ENCODE measurements around the gene ZNF385A.

The ZNF385A gene

DNA sequence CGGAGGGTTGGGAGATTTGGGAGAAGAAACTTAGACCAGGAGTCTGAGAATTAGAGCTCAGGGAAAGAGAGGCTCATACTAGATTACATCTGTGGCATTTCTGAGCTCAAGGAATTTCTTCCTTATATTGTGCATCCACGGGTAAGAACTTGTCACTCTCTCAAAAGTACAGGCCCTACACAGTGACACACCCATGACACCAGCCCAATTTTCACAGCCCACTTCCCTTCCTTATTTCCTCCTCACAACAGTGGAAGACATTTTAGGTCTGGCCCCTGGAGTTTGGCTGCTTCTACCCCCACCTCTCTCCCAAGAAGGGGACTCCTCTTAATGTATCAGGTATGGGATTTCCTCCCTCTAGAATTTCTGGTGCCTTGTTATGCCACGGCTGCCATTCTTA lies 9.2 kb upstream of the ZNF385A start:
- no CpG with 5 or more reads among the region's 3 CpGs for WGBS (ENCODE audit: extremely low coverage, insufficient coverage, insufficient read length)
- Histone ChIP-seq H3K27me3 (ENCODE audit: insufficient read depth, low read length) (no peaks in the 10 kb centered on the region), H2BK5ac (ENCODE audit: low read depth, low read length, poor library complexity) (no peak overlapping the region), H3K4me2 (ENCODE audit: low read length) (no peak overlapping the region), H3K18ac (ENCODE audit: low read length) (no peak overlapping the region), H3K79me2 (ENCODE audit: control insufficient read depth, insufficient read depth, low read length, poor library complexity) (peaks cover 7% of the 10 kb centered on the region), H3K4me3 (ENCODE audit: low read depth, low read length) (no peak overlapping the region), H3K27ac (ENCODE audit: low read depth, low read length) (no peak overlapping the region), H2BK12ac (ENCODE audit: low read length) (no peak overlapping the region), H3K9ac (ENCODE audit: low read length) (no peak overlapping the region), H3K14ac (ENCODE audit: low read length) (no peak overlapping the region), H3K36me3 (ENCODE audit: control insufficient read depth in 1 of 2, insufficient read depth in 2 of 2, low read length in 2 of 2) (peaks cover 26 to 34% of the 10 kb centered on the region in 2 experiments), H3K23ac (ENCODE audit: low read length) (no peak overlapping the region), H4K12ac (ENCODE audit: low read depth, low read length) (no peak overlapping the region), H4K91ac (ENCODE audit: low read depth, low read length) (no peak overlapping the region), H3K4ac (ENCODE audit: low read depth, low read length) (no peak overlapping the region), H3K4me1 (ENCODE audit: control insufficient read depth in 1 of 2, insufficient read depth in 2 of 2, low read length in 2 of 2) (peaks cover 16 to 25% of the 10 kb centered on the region in 2 experiments), H3K79me1 (ENCODE audit: low read length) (peaks cover 18% of the 10 kb centered on the region), H2BK120ac (ENCODE audit: insufficient read depth, low read length, poor library complexity) (no peak overlapping the region), H2AK5ac (ENCODE audit: low read length) (no peak overlapping the region), H4K8ac (ENCODE audit: low read depth, low read length) (no peak overlapping the region), H2AFZ (ENCODE audit: insufficient read depth, low read length, poor library complexity) (no peak overlapping the region), H3K9me3 (ENCODE audit: insufficient read depth, low read depth, low read length) (no peaks in the 10 kb centered on the region)
- peak in 1 of 2 donors; percentile 56 for DNase-seq

DNA sequence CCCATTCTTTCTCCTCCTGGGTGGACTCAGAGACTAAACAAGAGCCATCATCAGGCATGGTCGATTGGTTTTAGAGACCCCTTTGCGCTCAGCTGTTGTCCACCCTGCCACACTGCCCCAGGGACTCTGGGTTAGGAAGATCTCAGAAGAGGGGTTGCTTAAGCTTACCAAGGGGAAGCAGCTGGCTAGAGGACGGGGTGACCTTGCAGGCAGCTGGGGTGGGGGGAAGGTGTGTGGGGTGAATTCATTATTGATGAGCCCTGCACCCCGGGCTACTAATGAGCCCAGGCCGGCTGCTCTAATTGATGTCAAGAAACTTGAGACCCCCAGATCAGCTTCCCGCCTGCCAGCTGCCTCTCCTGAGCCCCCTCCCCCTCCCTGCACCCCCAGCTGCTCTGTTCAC lies 8.7 kb upstream of the ZNF385A start:
- H3K9me3 ChIP-seq (ENCODE audit: insufficient read depth, low read depth, low read length), result no peaks in the 10 kb centered on the region
- no peak overlapping the region for H3K4ac ChIP-seq (ENCODE audit: low read depth, low read length)
- H4K91ac ChIP-seq (ENCODE audit: low read depth, low read length), result no peak overlapping the region
- no peak overlapping the region for H3K4me3 ChIP-seq (ENCODE audit: low read depth, low read length)
- H2AK5ac ChIP-seq (ENCODE audit: low read length), result no peak overlapping the region
- peaks cover 23% of the 10 kb centered on the region for H3K79me1 ChIP-seq (ENCODE audit: low read length)
- H2AFZ ChIP-seq (ENCODE audit: insufficient read depth, low read length, poor library complexity), result no peak overlapping the region
- H3K27me3 ChIP-seq (ENCODE audit: insufficient read depth, low read length), result no peaks in the 10 kb centered on the region
- H2BK12ac ChIP-seq (ENCODE audit: low read length), result no peak overlapping the region
- no peak overlapping the region for H3K9ac ChIP-seq (ENCODE audit: low read length)
- H3K4me1 ChIP-seq (ENCODE audit: control insufficient read depth in 1 of 2, insufficient read depth in 2 of 2, low read length in 2 of 2), result peaks cover 21 to 31% of the 10 kb centered on the region in 2 experiments
- H2BK120ac ChIP-seq (ENCODE audit: insufficient read depth, low read length, poor library complexity), result no peak overlapping the region
- H3K4me2 ChIP-seq (ENCODE audit: low read length), result no peak overlapping the region
- no peak overlapping the region for H4K8ac ChIP-seq (ENCODE audit: low read depth, low read length)
- H2BK5ac ChIP-seq (ENCODE audit: low read depth, low read length, poor library complexity), result no peak overlapping the region
- no peak overlapping the region for H3K14ac ChIP-seq (ENCODE audit: low read length)
- H3K36me3 ChIP-seq (ENCODE audit: control insufficient read depth in 1 of 2, insufficient read depth in 2 of 2, low read length in 2 of 2), result peaks cover 22 to 31% of the 10 kb centered on the region in 2 experiments
- no peak overlapping the region for H3K27ac ChIP-seq (ENCODE audit: low read depth, low read length)
- H3K18ac ChIP-seq (ENCODE audit: low read length), result no peak overlapping the region
- no peak overlapping the region for H4K12ac ChIP-seq (ENCODE audit: low read depth, low read length)
- peaks cover 7% of the 10 kb centered on the region for H3K79me2 ChIP-seq (ENCODE audit: control insufficient read depth, insufficient read depth, low read length, poor library complexity)
- no CpG with 5 or more reads among the region's 6 CpGs for WGBS (ENCODE audit: extremely low coverage, insufficient coverage, insufficient read length)
- no peak for DNase-seq
- no peak overlapping the region for H3K23ac ChIP-seq (ENCODE audit: low read length)

DNA sequence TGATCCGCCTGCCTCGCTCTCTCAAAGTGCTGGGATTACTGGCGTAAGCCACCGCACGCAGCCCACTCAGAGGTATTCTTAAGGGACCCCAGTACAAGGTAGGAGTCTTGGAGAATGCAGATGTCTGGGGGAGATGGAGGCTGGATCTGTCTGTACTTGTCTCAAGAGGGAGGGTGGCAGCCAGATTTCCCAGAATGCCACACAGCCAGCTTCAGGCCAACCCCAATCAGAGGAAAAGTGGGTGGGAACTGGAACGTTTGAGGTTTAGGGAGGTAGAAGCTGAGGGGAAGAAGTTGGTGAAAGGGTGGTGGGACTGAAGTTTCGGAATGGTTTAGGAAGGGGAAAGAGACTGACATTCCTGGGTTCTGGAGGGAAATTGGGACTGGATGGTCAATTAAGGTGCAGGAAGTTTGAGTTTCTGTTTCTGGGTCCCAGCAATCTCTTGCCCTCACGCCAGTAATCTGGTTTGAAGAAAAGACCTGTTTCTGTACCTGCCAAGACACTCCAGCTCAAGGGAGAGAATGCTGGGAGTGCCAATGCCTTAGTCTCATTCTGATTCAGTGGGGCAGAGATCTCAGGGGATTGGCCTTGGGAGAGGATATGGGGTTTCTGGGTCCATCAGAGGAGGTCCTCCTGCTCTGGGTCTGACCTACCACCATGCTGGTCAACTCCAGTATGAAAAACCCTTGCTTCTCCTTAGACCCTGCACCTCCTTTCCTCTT lies 8.1 kb upstream of the ZNF385A start:
- H3K79me2 ChIP-seq (ENCODE audit: control insufficient read depth, insufficient read depth, low read length, poor library complexity), result peaks cover 7% of the 10 kb centered on the region
- no peaks in the 10 kb centered on the region for H3K9me3 ChIP-seq (ENCODE audit: insufficient read depth, low read depth, low read length)
- no peaks in the 10 kb centered on the region for H3K27me3 ChIP-seq (ENCODE audit: insufficient read depth, low read length)
- no peak for DNase-seq
- H3K36me3 ChIP-seq (ENCODE audit: control insufficient read depth in 1 of 2, insufficient read depth in 2 of 2, low read length in 2 of 2), result peaks cover 19 to 26% of the 10 kb centered on the region in 2 experiments
- H2AFZ ChIP-seq (ENCODE audit: insufficient read depth, low read length, poor library complexity), result no peak overlapping the region
- H3K18ac ChIP-seq (ENCODE audit: low read length), result no peak overlapping the region
- peaks cover 28% of the 10 kb centered on the region for H3K79me1 ChIP-seq (ENCODE audit: low read length)
- no peak overlapping the region for H3K4me2 ChIP-seq (ENCODE audit: low read length)
- H4K8ac ChIP-seq (ENCODE audit: low read depth, low read length), result no peak overlapping the region
- H4K91ac ChIP-seq (ENCODE audit: low read depth, low read length), result no peak overlapping the region
- no peak overlapping the region for H2BK120ac ChIP-seq (ENCODE audit: insufficient read depth, low read length, poor library complexity)
- H2BK5ac ChIP-seq (ENCODE audit: low read depth, low read length, poor library complexity), result no peak overlapping the region
- H2BK12ac ChIP-seq (ENCODE audit: low read length), result peak overlapping the region; percentile 27
- no peak overlapping the region for H3K9ac ChIP-seq (ENCODE audit: low read length)
- 100% methylated on average over 2 of the region's 8 CpGs for WGBS (ENCODE audit: extremely low coverage, insufficient coverage, insufficient read length)
- H3K4ac ChIP-seq (ENCODE audit: low read depth, low read length), result no peak overlapping the region
- no peak overlapping the region for H3K27ac ChIP-seq (ENCODE audit: low read depth, low read length)
- no peak overlapping the region for H3K4me3 ChIP-seq (ENCODE audit: low read depth, low read length)
- no peak overlapping the region for H2AK5ac ChIP-seq (ENCODE audit: low read length)
- H4K12ac ChIP-seq (ENCODE audit: low read depth, low read length), result no peak overlapping the region
- no peak overlapping the region for H3K14ac ChIP-seq (ENCODE audit: low read length)
- H3K23ac ChIP-seq (ENCODE audit: low read length), result no peak overlapping the region
- peaks cover 25 to 35% of the 10 kb centered on the region in 2 experiments for H3K4me1 ChIP-seq (ENCODE audit: control insufficient read depth in 1 of 2, insufficient read depth in 2 of 2, low read length in 2 of 2)

DNA sequence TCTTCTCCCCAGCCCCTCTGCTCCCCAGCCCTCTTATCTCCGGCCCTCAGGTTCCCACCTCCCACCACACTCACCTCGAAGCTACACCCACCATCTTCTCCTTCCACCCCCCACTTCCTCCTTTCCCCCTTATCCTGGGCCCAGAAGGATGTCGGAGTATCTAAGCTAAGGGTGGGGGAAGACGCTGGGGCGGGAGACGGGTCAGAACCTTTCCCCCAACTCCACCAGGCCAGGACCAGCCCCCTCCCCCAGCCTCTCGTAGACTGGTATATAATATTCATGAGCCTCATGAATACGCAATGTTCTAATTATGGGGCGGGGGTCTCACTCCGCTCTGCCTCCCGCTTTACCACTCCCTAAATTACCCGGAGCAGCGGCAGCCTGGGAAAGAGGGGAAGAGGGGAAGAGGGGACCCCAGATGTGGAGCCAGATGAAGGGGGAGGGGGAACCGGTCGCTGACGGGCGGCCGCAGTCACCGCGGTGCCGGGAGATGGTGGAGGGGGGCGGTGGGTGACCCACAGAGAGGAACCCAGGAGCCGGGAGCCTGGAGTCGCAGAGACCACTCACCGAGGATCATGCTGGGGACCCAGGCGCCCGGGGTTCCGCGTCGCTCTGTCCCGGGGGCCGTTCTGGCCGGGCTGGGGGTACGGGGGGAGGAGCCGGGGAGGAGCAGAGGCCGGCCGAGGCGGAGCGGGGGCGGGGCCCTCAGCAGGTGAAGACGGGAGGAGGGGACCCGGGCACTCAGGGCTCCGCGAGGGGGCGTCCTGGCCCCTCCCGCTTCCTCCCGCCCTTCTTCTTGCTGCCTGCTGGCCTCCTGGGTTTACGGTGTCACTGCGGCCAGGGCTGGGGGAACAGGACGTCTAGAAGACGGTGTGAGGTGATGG lies 6.4 kb upstream of the ZNF385A start:
- Histone ChIP-seq H4K8ac (ENCODE audit: low read depth, low read length) (peak overlapping the region; percentile 56), H2BK120ac (ENCODE audit: insufficient read depth, low read length, poor library complexity) (peak overlapping the region; percentile 57), H3K36me3 (ENCODE audit: control insufficient read depth in 1 of 2, insufficient read depth in 2 of 2, low read length in 2 of 2) (peaks cover 7 to 10% of the 10 kb centered on the region in 2 experiments), H2AK5ac (ENCODE audit: low read length) (no peak overlapping the region), H3K79me1 (ENCODE audit: low read length) (peaks cover 41% of the 10 kb centered on the region), H3K4me2 (ENCODE audit: low read length) (peak overlapping the region; percentile 87), H3K4me1 (ENCODE audit: control insufficient read depth in 1 of 2, insufficient read depth in 2 of 2, low read length in 2 of 2) (peaks cover 38 to 51% of the 10 kb centered on the region in 2 experiments), H3K27me3 (ENCODE audit: insufficient read depth, low read length) (no peaks in the 10 kb centered on the region), H3K14ac (ENCODE audit: low read length) (peak overlapping the region; percentile 59), H2BK12ac (ENCODE audit: low read length) (no peak overlapping the region), H3K9ac (ENCODE audit: low read length) (peak overlapping the region; percentile 63), H3K9me3 (ENCODE audit: insufficient read depth, low read depth, low read length) (no peaks in the 10 kb centered on the region), H4K91ac (ENCODE audit: low read depth, low read length) (peak overlapping the region; percentile 78), H3K18ac (ENCODE audit: low read length) (peak overlapping the region; percentile 73), H3K4me3 (ENCODE audit: low read depth, low read length) (peak overlapping the region; percentile 79), H2BK5ac (ENCODE audit: low read depth, low read length, poor library complexity) (peak overlapping the region; percentile 80), H3K4ac (ENCODE audit: low read depth, low read length) (peak overlapping the region; percentile 47), H2AFZ (ENCODE audit: insufficient read depth, low read length, poor library complexity) (peak overlapping the region; percentile 64), H3K23ac (ENCODE audit: low read length) (no peak overlapping the region), H4K12ac (ENCODE audit: low read depth, low read length) (no peak overlapping the region), H3K27ac (ENCODE audit: low read depth, low read length) (peak overlapping the region; percentile 95), H3K79me2 (ENCODE audit: control insufficient read depth, insufficient read depth, low read length, poor library complexity) (peaks cover 15% of the 10 kb centered on the region)
- no CpG with 5 or more reads among the region's 51 CpGs for WGBS (ENCODE audit: extremely low coverage, insufficient coverage, insufficient read length)
- DNase-seq, result peak; percentile 42 to 49
